ENCODE results near the gene MPRIP.
"Not testable (repeated sequence)": the region's sequence is repeated elsewhere in the genome, so short reads cannot be mapped to it uniquely, and the experiment has no call there.

Gene MPRIP

GRCh38 chr17:17014748-17015124 lies 27.5 kb upstream of the MPRIP start:
- not testable (repeated sequence) for H3K4me3 ChIP-seq, H3K27ac ChIP-seq
- DNase-seq (ENCODE audit: low spot score) = peak; percentile 46

DNA sequence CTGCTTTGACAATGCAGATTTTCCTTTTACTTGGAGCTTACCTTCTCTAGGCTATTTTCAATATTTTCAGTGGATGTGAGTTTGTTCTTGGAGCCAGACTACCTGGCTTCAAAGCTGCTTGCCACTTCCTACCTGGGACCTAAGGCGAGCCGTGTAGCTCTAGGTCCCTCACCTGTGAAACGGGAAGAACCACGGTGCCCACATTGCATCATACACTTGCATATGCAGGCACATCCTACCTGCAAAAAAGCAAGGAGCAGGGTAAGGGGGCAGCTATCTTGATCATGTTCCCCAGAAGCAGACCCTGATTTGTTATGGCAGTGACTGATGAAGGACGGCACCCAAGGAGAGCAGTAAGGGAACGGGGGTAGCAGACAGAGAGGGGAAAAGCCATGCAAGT lies 27.0 kb upstream of the MPRIP start:
- TF ChIP-seq, protein P1, sequence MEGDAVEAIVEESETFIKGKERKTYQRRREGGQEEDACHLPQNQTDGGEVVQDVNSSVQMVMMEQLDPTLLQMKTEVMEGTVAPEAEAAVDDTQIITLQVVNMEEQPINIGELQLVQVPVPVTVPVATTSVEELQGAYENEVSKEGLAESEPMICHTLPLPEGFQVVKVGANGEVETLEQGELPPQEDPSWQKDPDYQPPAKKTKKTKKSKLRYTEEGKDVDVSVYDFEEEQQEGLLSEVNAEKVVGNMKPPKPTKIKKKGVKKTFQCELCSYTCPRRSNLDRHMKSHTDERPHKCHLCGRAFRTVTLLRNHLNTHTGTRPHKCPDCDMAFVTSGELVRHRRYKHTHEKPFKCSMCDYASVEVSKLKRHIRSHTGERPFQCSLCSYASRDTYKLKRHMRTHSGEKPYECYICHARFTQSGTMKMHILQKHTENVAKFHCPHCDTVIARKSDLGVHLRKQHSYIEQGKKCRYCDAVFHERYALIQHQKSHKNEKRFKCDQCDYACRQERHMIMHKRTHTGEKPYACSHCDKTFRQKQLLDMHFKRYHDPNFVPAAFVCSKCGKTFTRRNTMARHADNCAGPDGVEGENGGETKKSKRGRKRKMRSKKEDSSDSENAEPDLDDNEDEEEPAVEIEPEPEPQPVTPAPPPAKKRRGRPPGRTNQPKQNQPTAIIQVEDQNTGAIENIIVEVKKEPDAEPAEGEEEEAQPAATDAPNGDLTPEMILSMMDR (IDR thresholded peaks at IDR 0.05) = no peak
- Histone ChIP-seq H3K27ac (no peak overlapping the region), H3K4me3 (no peak overlapping the region)
- peak; percentile 49 for DNase-seq (ENCODE audit: low spot score)

- not testable (repeated sequence) for H3K27ac ChIP-seq, H3K4me3 ChIP-seq
- DNase-seq (ENCODE audit: low spot score) = peak; percentile 41
These were observed 25.8 kb upstream of the MPRIP start for GRCh38 chr17:17016199-17017197.

DNA sequence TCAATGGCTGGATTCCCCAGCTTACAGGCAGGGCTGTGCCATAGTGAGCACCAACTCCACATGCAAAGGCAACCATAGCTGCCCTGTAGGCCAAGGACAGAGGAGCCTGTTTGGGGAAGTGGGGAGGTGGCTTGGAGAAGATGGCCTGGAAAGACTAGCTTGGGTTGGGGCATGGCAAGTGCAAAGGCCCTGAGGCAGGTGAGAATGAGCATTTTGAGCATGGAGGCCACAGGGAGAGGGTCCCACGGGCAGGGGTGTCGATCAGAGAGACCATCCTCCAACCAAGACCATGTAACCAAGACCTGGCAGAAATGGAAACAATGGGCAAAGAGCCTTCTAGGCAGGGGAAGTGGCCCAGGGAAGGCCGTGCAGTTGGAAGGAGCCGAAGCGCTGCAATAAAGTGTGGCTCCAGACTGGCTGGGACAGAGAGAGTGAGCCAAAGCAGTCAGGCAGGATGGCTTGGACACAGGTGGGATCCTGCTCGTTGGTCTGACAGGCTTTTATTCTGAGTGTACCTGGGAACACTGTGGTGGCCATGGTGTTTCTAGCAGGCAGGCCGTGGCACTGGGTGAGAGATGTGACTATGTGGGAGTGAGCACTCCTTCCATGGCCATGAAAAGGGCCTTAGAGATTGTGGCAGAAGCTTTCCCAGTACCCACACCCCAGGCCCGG lies 24.8 kb upstream of the MPRIP start:
- TF ChIP-seq, protein P1 (IDR thresholded peaks at IDR 0.05) = no peak
- DNase-seq (ENCODE audit: low spot score) = peak; percentile 61
- Histone ChIP-seq H3K27ac (no peak overlapping the region), H3K4me3 (no peak overlapping the region)

- H3K27ac ChIP-seq = no peak overlapping the region
- H3K4me3 ChIP-seq = no peak overlapping the region
- no peak for DNase-seq (ENCODE audit: low spot score)
- TF ChIP-seq, protein P1 (IDR thresholded peaks at IDR 0.05) = no peak
These were observed 24.2 kb upstream of the MPRIP start for GRCh38 chr17:17018021-17018441.

DNA sequence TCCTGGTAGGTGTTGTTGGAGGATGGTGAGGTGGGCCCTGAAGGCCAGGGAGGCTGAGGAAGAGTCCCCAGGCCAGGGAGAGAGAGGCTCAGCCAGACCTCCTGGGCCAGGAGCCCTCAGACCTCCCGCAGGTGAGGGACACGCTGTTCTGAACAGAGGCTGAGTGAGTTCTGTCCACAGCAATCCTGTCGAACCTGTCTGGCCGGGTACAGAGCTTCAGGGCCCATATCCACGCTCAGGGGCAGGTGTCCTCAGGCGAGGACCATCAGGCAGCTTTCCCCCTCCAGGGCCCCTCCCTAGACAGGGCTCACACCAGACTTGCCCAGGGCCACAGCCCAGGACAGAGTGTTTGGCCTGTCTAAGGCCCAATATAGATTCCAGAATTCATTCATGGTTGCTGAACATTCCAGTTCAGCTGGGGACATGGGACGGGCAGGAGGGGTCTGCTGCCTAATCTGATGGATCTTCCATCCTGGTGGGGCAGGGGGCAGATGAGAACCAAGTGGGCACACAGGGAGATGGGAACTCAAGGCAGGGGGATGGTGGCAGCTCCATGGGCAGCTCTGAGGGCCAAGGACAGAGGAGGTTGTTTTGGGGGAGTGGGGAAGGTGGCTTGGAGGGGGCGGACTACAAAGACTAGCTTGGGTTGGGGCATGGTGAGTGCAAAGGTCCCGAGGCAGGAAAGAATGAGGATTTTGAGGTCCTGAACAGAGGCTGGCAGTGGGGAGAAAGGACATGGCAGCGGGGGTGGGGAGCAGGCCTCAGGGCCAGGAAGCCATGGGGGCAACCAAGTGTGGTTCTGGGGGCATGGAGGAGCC lies 23.4 kb upstream of the MPRIP start:
- Histone ChIP-seq H3K27ac (no peak overlapping the region), H3K4me3 (no peak overlapping the region)
- DNase-seq (ENCODE audit: low spot score) = no peak
- TF ChIP-seq, protein P1 (IDR thresholded peaks at IDR 0.05) = no peak

DNA sequence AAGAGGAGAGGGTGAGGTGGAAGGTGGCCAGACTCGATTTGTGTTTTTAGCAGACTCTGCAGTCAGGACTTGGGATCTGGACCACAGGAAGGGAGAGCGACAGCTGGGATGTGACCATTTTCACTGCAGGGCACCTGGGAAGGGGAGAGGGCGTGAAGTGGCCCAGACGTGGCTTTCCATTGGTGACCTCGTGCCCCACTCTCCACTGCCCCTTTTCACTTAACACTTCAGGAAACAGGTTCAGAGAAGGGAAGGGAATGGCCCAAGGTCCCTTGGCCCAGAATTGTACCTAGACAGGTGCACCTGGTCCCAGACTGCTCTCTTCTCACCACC lies 22.9 kb upstream of the MPRIP start:
- DNase-seq (ENCODE audit: low spot score) = no peak
- Histone ChIP-seq H3K4me3 (no peak overlapping the region), H3K27ac (no peak overlapping the region)
- TF ChIP-seq, protein P1 (IDR thresholded peaks at IDR 0.05) = no peak
